Aorta (tissue), 5 donors: ENCODE data around the gene TARP.

ENCODE experiments used
- ATAC-seq: fragments of 200-7000 bp; cut with Tn5 transposase; one replicate; pipeline ENCODE4 v1.9.1; 2022; ENCODE audit warnings: moderate library complexity; ENCODE audit not compliant: low FRiP score
- DNase-seq, 2 donors: peaks; one replicate each; pipeline ENCODE4 v3.0.0-alpha.2; 2020
- H3K27ac ChIP-seq, 2 donors: one replicate each; pipeline ENCODE4 v1.5.1; 2013; ENCODE audit warnings: low read length in 2 of 2, mild to moderate bottlenecking in 2 of 2, moderate library complexity in 2 of 2, control low read depth in 1 of 2, inconsistent platforms in 1 of 2, low read depth in 1 of 2
- H3K27me3 ChIP-seq, 2 donors: one replicate each; pipeline ENCODE4 v1.6.1; 2013; ENCODE audit warnings: control low read depth in 1 of 2, low read length in 1 of 2, mild to moderate bottlenecking in 1 of 2, moderate library complexity in 1 of 2; ENCODE audit not compliant: insufficient read depth in 2 of 2, control insufficient read depth in 1 of 2
- H3K36me3 ChIP-seq, 2 donors: one replicate each; pipeline ENCODE4 v1.6.1; 2013; ENCODE audit warnings: control low read depth in 1 of 2, low read length in 1 of 2, mild to moderate bottlenecking in 1 of 2; ENCODE audit not compliant: insufficient read depth in 2 of 2, control insufficient read depth in 1 of 2
- H3K4me1 ChIP-seq, 2 donors: one replicate each; pipeline ENCODE4 v1.6.1; 2013; ENCODE audit warnings: low read length in 2 of 2, control low read depth in 1 of 2, mild to moderate bottlenecking in 1 of 2, moderate library complexity in 1 of 2; ENCODE audit not compliant: insufficient read depth in 2 of 2, control insufficient read depth in 1 of 2
- H3K4me3 ChIP-seq, 2 donors: one replicate each; pipeline ENCODE4 v1.5.1; 2013; ENCODE audit warnings: low read length in 2 of 2, control low read depth in 1 of 2, mild to moderate bottlenecking in 1 of 2
- H3K9me3 ChIP-seq: one replicate; pipeline ENCODE4 v1.6.1; 2013; ENCODE audit warnings: mild to moderate bottlenecking, low read length; ENCODE audit not compliant: control insufficient read depth
- WGBS, 2 donors: extraction: QIAGEN DNeasy Blood & Tissue Kit; methylation state at CpG; one replicate each; pipeline ENCODE4 v1.1.7; 2013; 5-methylcytosine and 5-hydroxymethylcytosine counted together
- intact Hi-C, 2 donors: fragments of 100-400 bp; cut with DNase I; formaldehyde crosslinking; loops; one replicate each; pipeline versions ENCODE4 v1.14.2 to v1.15.0; 2022
- donor health status: healthy with polysubstance abuse.
- donor health status: Bipolar disorder and iron deficiency.
- donor health status: DM: no; HTN: no; CAD: no.
- donor health status: DM: no; HTN: no; CAD: no.
- donor health status: DM: yes; HTN: yes; CAD: no.

The TARP gene

DNA sequence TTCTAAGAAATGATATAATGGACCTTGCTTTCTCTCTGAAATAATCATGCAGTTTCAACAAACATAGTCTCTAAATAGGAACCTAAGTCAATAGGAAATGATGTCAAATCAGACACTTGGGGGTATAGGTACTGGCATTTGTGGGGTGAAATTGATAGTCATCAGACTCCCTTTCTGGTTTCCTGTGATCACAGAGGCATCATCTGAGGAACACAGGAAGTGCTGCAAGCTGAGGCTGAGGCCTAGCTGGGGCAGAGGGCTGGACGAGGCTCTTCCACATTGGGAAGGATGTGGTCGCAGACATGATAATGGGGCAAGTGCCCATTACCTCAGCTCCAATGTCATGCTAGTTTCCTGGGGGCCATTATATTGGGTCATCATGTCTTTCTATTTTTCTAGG is 33.5 kb upstream of the TARP start:
- Histone ChIP-seq H3K4me1 (no peaks in the 10 kb centered on the region), H3K9me3 (no peaks in the 10 kb centered on the region), H3K36me3 (no peaks in the 10 kb centered on the region), H3K27ac (no peak overlapping the region), H3K27me3 (no peaks in the 10 kb centered on the region), H3K4me3 (no peak overlapping the region)
- intact Hi-C loops: no loop called here
- DNase-seq: no peak
- WGBS, 2 donors: 93% methylated on average over 2 of the region's 2 CpGs
- ATAC-seq: no peak

GRCh38 chr7:38306171-38306570 is 32.7 kb upstream of the TARP start:
- WGBS, 2 donors: 81% methylated on average over 3 of the region's 3 CpGs
- Histone ChIP-seq H3K27ac (no peak overlapping the region), H3K36me3 (no peaks in the 10 kb centered on the region), H3K4me3 (no peak overlapping the region), H3K27me3 (no peaks in the 10 kb centered on the region), H3K4me1 (no peaks in the 10 kb centered on the region), H3K9me3 (no peaks in the 10 kb centered on the region)
- ATAC-seq (no peak), DNase-seq (no peak)
- intact Hi-C loops: no loop called here

GRCh38 chr7:38303866-38304265 is 30.4 kb upstream of the TARP start:
- ATAC-seq: no peak
- Histone ChIP-seq H3K4me3 (no peak overlapping the region), H3K4me1 (no peaks in the 10 kb centered on the region), H3K27me3 (no peaks in the 10 kb centered on the region), H3K9me3 (no peaks in the 10 kb centered on the region), H3K36me3 (no peaks in the 10 kb centered on the region), H3K27ac (no peak overlapping the region)
- no peak for DNase-seq
- 84 to 86% methylated on average over 2 of the region's 2 CpGs for WGBS, 2 donors
- intact Hi-C loops: no loop called here

GRCh38 chr7:38300175-38300574 is 26.7 kb upstream of the TARP start:
- Histone ChIP-seq H3K9me3 (no peaks in the 10 kb centered on the region), H3K27me3 (no peaks in the 10 kb centered on the region), H3K27ac (no peak overlapping the region), H3K4me3 (no peak overlapping the region), H3K36me3 (no peaks in the 10 kb centered on the region), H3K4me1 (no peaks in the 10 kb centered on the region)
- intact Hi-C loops: no loop called here
- DNase-seq (no peak), ATAC-seq (no peak)
- 53 to 54% methylated on average over 8 of the region's 8 CpGs for WGBS, 2 donors

GRCh38 chr7:38299275-38299931 is 26.0 kb upstream of the TARP start:
- no peak for DNase-seq
- H3K27me3 ChIP-seq: no peaks in the 10 kb centered on the region
- H3K36me3 ChIP-seq: no peaks in the 10 kb centered on the region
- no peaks in the 10 kb centered on the region for H3K4me1 ChIP-seq
- no peaks in the 10 kb centered on the region for H3K9me3 ChIP-seq
- no peak overlapping the region for H3K27ac ChIP-seq
- no peak for ATAC-seq
- WGBS, 2 donors: 85 to 89% methylated on average over 9 of the region's 9 CpGs
- no peak overlapping the region for H3K4me3 ChIP-seq
- intact Hi-C loops: no loop called here

DNA sequence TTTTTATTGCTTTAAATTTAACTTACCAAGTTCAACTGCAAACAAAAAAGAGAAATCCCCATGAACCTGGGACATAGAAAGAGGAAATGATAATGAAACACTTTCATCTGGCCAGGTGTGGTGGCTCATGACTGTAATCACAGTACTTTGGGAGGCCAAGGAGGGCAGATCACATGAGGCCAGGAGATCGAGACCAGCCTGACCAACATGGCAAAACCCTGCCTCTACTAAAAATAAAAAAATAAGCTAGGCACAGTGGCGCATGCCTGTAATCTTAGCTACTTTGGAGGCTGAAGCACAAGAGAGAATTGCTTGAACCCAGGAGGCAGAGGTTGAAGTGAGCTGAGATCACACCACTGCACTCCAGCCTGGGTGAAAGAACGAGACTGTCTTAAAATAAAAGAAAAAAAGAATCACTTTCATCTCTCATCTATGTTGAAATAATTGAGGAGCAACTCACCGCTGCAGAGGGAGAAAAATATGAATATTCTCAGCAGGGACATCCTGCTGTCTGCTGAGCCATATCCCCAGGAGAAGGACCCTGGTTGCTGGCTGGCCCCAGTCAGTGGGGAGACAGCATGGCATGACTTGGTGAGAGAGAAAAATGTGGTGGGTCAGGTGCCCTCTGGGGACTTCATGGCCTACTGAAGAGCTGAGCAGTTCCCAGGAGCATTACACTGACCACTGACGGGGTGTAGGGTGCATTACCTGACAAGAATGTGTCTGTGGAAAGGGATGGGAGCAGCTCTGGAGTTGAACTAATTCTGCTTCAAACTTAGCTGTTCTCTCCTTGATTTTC is 22.8 kb upstream of the TARP start:
- no peak for DNase-seq
- no peak overlapping the region for H3K4me3 ChIP-seq
- intact Hi-C loops: no loop called here
- H3K9me3 ChIP-seq: peaks cover 1% of the 10 kb centered on the region
- no peak overlapping the region for H3K27ac ChIP-seq
- no peaks in the 10 kb centered on the region for H3K27me3 ChIP-seq
- H3K36me3 ChIP-seq: no peaks in the 10 kb centered on the region
- H3K4me1 ChIP-seq: no peaks in the 10 kb centered on the region
- WGBS, 2 donors: 73 to 84% methylated on average over 5 of the region's 5 CpGs
- ATAC-seq: no peak

DNA sequence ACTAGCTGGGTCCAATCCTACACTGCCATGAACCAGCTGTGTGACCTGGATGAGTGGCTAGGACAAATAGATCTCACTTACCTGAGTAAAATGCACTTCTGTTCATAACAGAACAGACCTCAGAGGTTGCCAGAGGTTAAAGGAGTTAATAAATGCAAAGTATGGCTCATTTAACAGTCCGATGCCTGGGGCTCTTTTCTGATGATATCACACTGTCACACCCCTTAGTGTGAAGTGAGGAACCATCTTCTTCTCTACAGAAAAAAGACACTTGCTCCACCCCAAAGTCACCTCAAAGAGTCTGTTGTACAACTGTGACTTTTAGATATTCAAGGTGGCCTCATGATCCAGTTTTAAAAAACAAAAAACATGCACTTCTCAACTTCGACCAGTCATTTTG is 21.5 kb upstream of the TARP start:
- Histone ChIP-seq H3K27me3 (no peaks in the 10 kb centered on the region), H3K36me3 (no peaks in the 10 kb centered on the region), H3K9me3 (peaks cover 3% of the 10 kb centered on the region), H3K4me3 (no peak overlapping the region), H3K4me1 (no peaks in the 10 kb centered on the region), H3K27ac (no peak overlapping the region)
- 79 to 80% methylated on average over 2 of the region's 2 CpGs for WGBS, 2 donors
- intact Hi-C loops: no loop called here
- no peak for DNase-seq
- ATAC-seq: no peak

DNA sequence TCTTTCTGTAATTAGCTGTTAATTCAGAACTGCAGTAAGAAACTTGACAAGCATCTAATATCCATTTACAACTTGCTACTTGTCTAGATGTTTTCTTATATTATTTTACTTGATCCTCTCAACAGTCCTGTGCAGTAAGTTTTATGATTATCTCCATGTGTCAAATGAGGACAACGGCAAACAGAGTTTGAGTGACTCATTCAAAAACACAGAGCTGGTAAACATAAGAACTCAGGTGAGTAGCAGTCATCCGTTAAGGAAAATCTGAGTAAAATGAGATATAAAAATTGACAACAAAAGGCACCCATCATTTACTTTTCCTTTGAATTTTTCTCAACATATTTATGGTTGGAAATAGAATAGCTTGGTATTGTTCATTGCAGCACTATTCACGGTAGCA is 19.0 kb upstream of the TARP start:
- DNase-seq (no peak), ATAC-seq (no peak)
- WGBS, 2 donors: 89 to 91% methylated on average over 3 of the region's 3 CpGs
- Histone ChIP-seq H3K4me1 (no peaks in the 10 kb centered on the region), H3K27me3 (no peaks in the 10 kb centered on the region), H3K9me3 (peaks cover 3% of the 10 kb centered on the region), H3K4me3 (no peak overlapping the region), H3K36me3 (no peaks in the 10 kb centered on the region), H3K27ac (no peak overlapping the region)
- intact Hi-C loops: no loop called here

GRCh38 chr7:38291650-38292049 is 18.2 kb upstream of the TARP start:
- Histone ChIP-seq H3K36me3 (no peaks in the 10 kb centered on the region), H3K27ac (no peak overlapping the region), H3K9me3 (peaks cover 3% of the 10 kb centered on the region), H3K4me3 (no peak overlapping the region), H3K27me3 (no peaks in the 10 kb centered on the region), H3K4me1 (no peaks in the 10 kb centered on the region)
- WGBS, 2 donors: 72 to 82% methylated on average over 2 of the region's 2 CpGs
- DNase-seq (no peak), ATAC-seq (no peak)
- intact Hi-C loops: no loop called here
